H1 (cell line): ENCODE results near the gene IRF4. TPM values are rescaled to one million over a fixed set of nuclear protein-coding genes. Genes with fewer than 3 reads are reported as not detected.

Experiments used
- CTCF ChIA-PET: fragments of 300-600 bp; sonication (Branson Sonifier 250); formaldehyde crosslinking; loops from one replicate; lab custom pipeline; 2021; ENCODE audit not compliant: partially characterized antibody; lab: Charles Lee
- POLR2A ChIA-PET: fragments of 300-600 bp; sonication (Branson Sonifier 250); formaldehyde crosslinking; loops from one replicate; lab custom pipeline; 2021; ENCODE audit warnings: inconsistent platforms; ENCODE audit not compliant: partially characterized antibody; lab: Charles Lee
- DNase-seq, 2 experiments: peaks; one replicate each; pipeline versions ENCODE4 v3.0.0 to v3.0.0-alpha.2; 2010 to 2022; ENCODE audit warnings: low spot score in 2 of 2, low read depth in 1 of 2, mixed read lengths in 1 of 2
- FAIRE-seq: peaks from 2 replicates; lab custom pipeline; 2011; peaks lifted over from hg19 to GRCh38; lab: Jason Lieb, UNC
- H2AFZ ChIP-seq: 2 replicates; pipeline ENCODE4 v1.8.1; 2012; ENCODE audit warnings: low read length, inconsistent platforms
- H2AK5ac ChIP-seq: 2 replicates; pipeline ENCODE4 v1.6.1; 2013; ENCODE audit warnings: low read depth, low read length
- H2BK120ac ChIP-seq: replicated peaks from 2 replicates; pipeline ENCODE3; 2013; ENCODE audit warnings: low read depth, low read length, inconsistent platforms
- H2BK12ac ChIP-seq: 2 replicates; pipeline ENCODE4 v1.6.1; 2013; ENCODE audit warnings: low read depth, low read length
- H2BK15ac ChIP-seq: 2 replicates; pipeline ENCODE4 v1.6.1; 2013; ENCODE audit warnings: low read length
- H2BK20ac ChIP-seq: 2 replicates; pipeline ENCODE4 v1.6.1; 2013; ENCODE audit warnings: low read length
- H2BK5ac ChIP-seq: 2 replicates; pipeline ENCODE4 v1.6.1; 2013; ENCODE audit warnings: low read depth, low read length
- H3K14ac ChIP-seq: 2 replicates; pipeline ENCODE4 v1.6.1; 2013; ENCODE audit warnings: inconsistent platforms; ENCODE audit not compliant: insufficient read length
- H3K18ac ChIP-seq: 2 replicates; pipeline ENCODE4 v1.6.1; 2013; ENCODE audit warnings: low read length; ENCODE audit errors: extremely low read depth
- H3K23ac ChIP-seq: 2 replicates; pipeline ENCODE4 v1.6.1; 2013; ENCODE audit warnings: inconsistent platforms; ENCODE audit not compliant: insufficient read length
- H3K23me2 ChIP-seq: 2 replicates; pipeline ENCODE4 v1.6.1; 2013; ENCODE audit warnings: low read depth, low read length
- H3K27ac ChIP-seq: 2 replicates; pipeline ENCODE4 v1.6.1; 2011; ENCODE audit warnings: low read depth, low read length, inconsistent platforms
- H3K27me3 ChIP-seq, 4 experiments: replicated peaks in 1 of 4; 1 replicate in 1 of 4; 2 replicates in 3 of 4; pipeline versions ENCODE4 v1.6.1 to v1.8.1; 2011 to 2013; ENCODE audit warnings: low read length in 3 of 4, mild to moderate bottlenecking in 3 of 4, inconsistent platforms in 2 of 4, mixed read lengths in 2 of 4, moderate library complexity in 1 of 4; ENCODE audit not compliant: control insufficient read depth in 3 of 4, insufficient read depth in 3 of 4; ENCODE audit errors: extremely low read depth in 1 of 4
- H3K36me3 ChIP-seq, 4 experiments: 2 replicates each; pipeline versions ENCODE4 v1.6.1 to v1.8.1; 2011 to 2013; ENCODE audit warnings: mild to moderate bottlenecking in 4 of 4, low read length in 3 of 4, moderate library complexity in 2 of 4, control low read depth in 1 of 4, inconsistent platforms in 1 of 4; ENCODE audit not compliant: insufficient read depth in 4 of 4, control insufficient read depth in 2 of 4
- H3K4ac ChIP-seq: replicated peaks from 2 replicates; pipeline ENCODE3; 2013; ENCODE audit warnings: low read length, low read depth, mixed read lengths, inconsistent platforms; ENCODE audit not compliant: insufficient read length
- H3K4me1 ChIP-seq, 4 experiments: replicated peaks in 1 of 4; 1 replicate in 1 of 4; 2 replicates in 3 of 4; pipeline versions ENCODE4 v1.6.1 to v1.8.1; 2011 to 2013; ENCODE audit warnings: low read length in 3 of 4, inconsistent platforms in 2 of 4, mixed read lengths in 1 of 4; ENCODE audit not compliant: insufficient read depth in 4 of 4, control insufficient read depth in 3 of 4
- H3K4me2 ChIP-seq, 2 experiments: 2 replicates each; pipeline versions ENCODE4 v1.6.1 to v1.8.1; 2011 to 2013; ENCODE audit warnings: low read depth in 2 of 2, low read length in 2 of 2, control low read depth in 1 of 2, inconsistent platforms in 1 of 2, mild to moderate bottlenecking in 1 of 2; ENCODE audit not compliant: insufficient read depth in 1 of 2
- H3K4me3 ChIP-seq, 4 experiments: fragments of 200-600, 300-600 bp in 1 of 4; sonication (generic), shearing (Covaris generic), sonication (Bioruptor Twin) in 1 of 4; 2 replicates each; pipeline versions ENCODE4 v1.5.1 to v1.8.1; 2011 to 2016; ENCODE audit warnings: low read length in 4 of 4, low read depth in 3 of 4, control low read depth in 2 of 4, inconsistent platforms in 2 of 4, mild to moderate bottlenecking in 2 of 4, mixed read lengths in 1 of 4, moderate library complexity in 1 of 4; ENCODE audit not compliant: insufficient read depth in 2 of 4; ENCODE audit errors: extremely low read depth in 1 of 4
- H3K56ac ChIP-seq: replicated peaks from 2 replicates; pipeline ENCODE3; 2013; ENCODE audit warnings: low read depth, mild to moderate bottlenecking, mixed read lengths, low read length, inconsistent platforms; ENCODE audit not compliant: insufficient read length
- H3K79me1 ChIP-seq: 2 replicates; pipeline ENCODE4 v1.6.1; 2013; ENCODE audit warnings: low read depth, low read length, control low read depth
- H3K79me2 ChIP-seq, 2 experiments: 2 replicates each; pipeline versions ENCODE4 v1.6.1 to v1.8.1; 2012 to 2013; ENCODE audit warnings: low read length in 2 of 2, mild to moderate bottlenecking in 2 of 2, inconsistent platforms in 1 of 2; ENCODE audit not compliant: insufficient read depth in 2 of 2, control insufficient read depth in 1 of 2
- H3K9ac ChIP-seq, 4 experiments: replicated peaks in 1 of 4; 1 replicate in 1 of 4; 2 replicates in 3 of 4; pipeline versions ENCODE4 v1.6.1 to v1.8.1; 2011 to 2013; ENCODE audit warnings: low read depth in 3 of 4, low read length in 3 of 4, control low read depth in 2 of 4, mild to moderate bottlenecking in 2 of 4, moderate library complexity in 2 of 4, inconsistent platforms in 1 of 4; ENCODE audit errors: extremely low read depth in 1 of 4
- H3K9me3 ChIP-seq, 2 experiments: 2 replicates each; pipeline versions ENCODE4 v1.6.1 to v1.8.1; 2012 to 2013; ENCODE audit warnings: mild to moderate bottlenecking in 2 of 2, moderate library complexity in 2 of 2, control low read depth in 1 of 2, inconsistent platforms in 1 of 2, low read depth in 1 of 2, low read length in 1 of 2, mixed read lengths in 1 of 2; ENCODE audit not compliant: insufficient read depth in 2 of 2
- H4K20me1 ChIP-seq, 2 experiments: replicated peaks in 1 of 2; 2 replicates each; pipeline versions ENCODE3 to v1.8.1; 2011 to 2013; ENCODE audit warnings: inconsistent platforms in 2 of 2, low read length in 2 of 2, mild to moderate bottlenecking in 1 of 2; ENCODE audit not compliant: insufficient read depth in 2 of 2, control insufficient read depth in 1 of 2
- H4K5ac ChIP-seq: 2 replicates; pipeline ENCODE4 v1.6.1; 2013; ENCODE audit warnings: low read length, low read depth, mixed read lengths, inconsistent platforms; ENCODE audit not compliant: insufficient read length
- H4K8ac ChIP-seq: 2 replicates; pipeline ENCODE4 v1.8.0; 2013; ENCODE audit warnings: mild to moderate bottlenecking, moderate library complexity, low read length, inconsistent platforms; ENCODE audit not compliant: insufficient read depth; ENCODE audit errors: extremely low read depth
- H4K91ac ChIP-seq: replicated peaks from 2 replicates; pipeline ENCODE3; 2013; ENCODE audit warnings: low read length, mixed read lengths, inconsistent platforms; ENCODE audit not compliant: insufficient read length
- RXRA ChIP-seq: IDR thresholded peaks from 2 replicates; pipeline ENCODE4 v1.6.1; 2011; ENCODE audit warnings: low read depth, mild to moderate bottlenecking, low read length, moderate library complexity; ENCODE audit not compliant: insufficient read depth
- SIN3A ChIP-seq, 2 experiments: IDR thresholded peaks in 1 of 2; conservative IDR thresholded peaks in 1 of 2; 2 replicates each; pipeline ENCODE4 v1.6.1; 2011 to 2012; ENCODE audit warnings: low read length in 2 of 2, improper control_type of control experiment in 1 of 2, low read depth in 1 of 2, mild to moderate bottlenecking in 1 of 2
- SRF ChIP-seq: IDR thresholded peaks from 2 replicates; pipeline ENCODE4 v1.6.1; 2011; ENCODE audit warnings: mild to moderate bottlenecking, low read depth, low read length, moderate library complexity
- WGBS, 2 experiments: shearing (Covaris generic) in 1 of 2; methylation state at CpG; one replicate each; pipeline versions ENCODE4 v1.1.6 to v1.1.7; 2013 to 2015; ENCODE audit warnings: low lambda C conversion rate in 2 of 2, mixed read lengths in 2 of 2, inconsistent platforms in 1 of 2, low coverage in 1 of 2, missing lambda C conversion rate in 1 of 2; ENCODE audit not compliant: insufficient replicate concordance in 2 of 2, insufficient coverage in 1 of 2, insufficient read length in 1 of 2; ENCODE audit errors: extremely low coverage in 1 of 2, missing lambda C conversion rate in 1 of 2; 5-methylcytosine and 5-hydroxymethylcytosine counted together
- polyA plus RNA-seq, 7 experiments: library from polyadenylated mRNA; depleted of rRNA in 3 of 7; stranded (reverse) in 5 of 7; unstranded in 2 of 7; fragments of >200 nt in 5 of 7; fragments of 200-250 nt in 2 of 7; gene quantifications; 1 replicate in 5 of 7; 2 replicates in 1 of 7; 4 replicates in 1 of 7; pipeline versions ENCODE4 v1.2.1 to v1.2.3, GENCODE V29; 2011 to 2013; ENCODE audit warnings: missing spikeins in 2 of 7, mixed read lengths in 2 of 7
- total RNA-seq: library from RNA; stranded (reverse); fragmentation: NEBNext Ultra II Directional; extraction: Animal tissue kit (Norgen Biotek cat#: 25700); gene quantifications from 2 replicates; pipeline ENCODE4 v1.2.1, GENCODE V29; 2021

Gene IRF4
- total and polyA plus RNA-seq, 2 of the 8 experiments (the other 6 are each of a cell fraction or from before 2014, with no cell fraction given), result 0.77 to 2.1 TPM

- TF ChIP-seq SRF (no peak), RXRA (no peak), SIN3A (conservative IDR thresholded peaks at IDR 0.05 in 1 of 2, IDR thresholded peaks at IDR 0.05 in 1 of 2; ENCODE audit: low read depth in 1 of 2, low read length in 2 of 2) (no peak)
- H3K4me3 ChIP-seq, result no peak overlapping the region
- no peak overlapping the region for H3K23ac ChIP-seq
- H3K56ac ChIP-seq, result no peak overlapping the region
- H4K8ac ChIP-seq, result no peak overlapping the region
- POLR2A ChIA-PET, result no interaction called here
- H4K20me1 ChIP-seq, result no peaks in the 10 kb centered on the region
- no peak overlapping the region for H2AFZ ChIP-seq
- no peak overlapping the region for H2BK20ac ChIP-seq
- H2BK120ac ChIP-seq, result no peak overlapping the region
- no peak overlapping the region for H4K5ac ChIP-seq
- H3K79me2 ChIP-seq, result no peaks in the 10 kb centered on the region; a peak in 1 of 4 replicates
- CTCF ChIA-PET, result interaction anchor here (0.9 to 6.4 kb wide), 3 partner anchors 11 to 46 kb away, joined by 3 to 48 read pairs (median 12); no protein-coding TSS in a partner anchor
- 82% methylated on average over 5 of the region's 5 CpGs; no CpG with 5 or more reads in 1 of the 2 experiments for WGBS, 2 experiments
- no peaks in the 10 kb centered on the region for H3K4me1 ChIP-seq
- FAIRE-seq (no peak), DNase-seq (no peak)
- no peak overlapping the region for H3K27ac ChIP-seq
- no peak overlapping the region for H3K9ac ChIP-seq
- H3K36me3 ChIP-seq, result no peaks in the 10 kb centered on the region; a peak in 1 of 8 replicates
- H4K91ac ChIP-seq, result no peak overlapping the region
- H3K27me3 ChIP-seq, result no peaks in the 10 kb centered on the region; a peak in 1 of 7 replicates
- H3K14ac ChIP-seq, result no peak overlapping the region
- no peak overlapping the region for H2BK15ac ChIP-seq
- peaks cover 54 to 89% of the 10 kb centered on the region in 2 experiments for H3K9me3 ChIP-seq
- no peak overlapping the region for H3K4ac ChIP-seq
- no peaks in the 10 kb centered on the region for H3K23me2 ChIP-seq
- H2AK5ac ChIP-seq, result no peak overlapping the region
- no peak overlapping the region for H2BK5ac ChIP-seq
- H3K79me1 ChIP-seq, result no peaks in the 10 kb centered on the region
- H3K18ac ChIP-seq, result no peak overlapping the region
- no peak overlapping the region for H2BK12ac ChIP-seq
- no peak overlapping the region for H3K4me2 ChIP-seq
Observed at GRCh38 chr6:362924-363249, 28.7 kb upstream of the IRF4 start.
